ENCODE measurements around the gene ACCSL.

Gene ACCSL

DNA sequence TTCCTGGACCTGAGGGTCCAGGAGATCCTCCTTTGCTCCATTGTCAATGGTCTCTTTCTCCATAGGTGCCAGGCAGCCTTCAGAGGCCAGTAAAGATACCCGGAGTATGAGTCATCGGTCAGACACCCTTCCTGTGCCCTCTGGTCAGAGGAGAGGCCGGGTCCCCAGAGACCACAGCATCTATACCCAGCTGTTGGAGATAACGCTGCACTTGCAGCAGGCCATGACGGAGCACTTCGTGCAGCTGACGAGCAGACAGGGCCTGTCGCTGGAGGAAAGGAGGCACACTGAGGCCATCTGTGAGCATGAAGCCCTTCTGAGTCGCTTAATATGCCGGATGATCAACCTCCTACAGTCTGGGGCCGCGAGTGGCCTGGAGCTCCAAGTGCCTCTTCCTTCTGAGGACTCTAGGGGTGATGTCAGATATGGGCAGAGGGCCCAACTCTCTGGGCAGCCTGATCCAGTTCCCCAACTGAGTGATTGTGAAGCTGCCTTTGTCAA, at the start of gene ACCSL:
Gene ACCSL, plus strand, starts transcription at position 51 of the 501 bp plus-strand sequence. Its CDS starts 56 bp downstream, at position 107.
- H3K4me3 ChIP-seq (ENCODE audit: low read depth in 1 of 2, low read length in 2 of 2) = no peak within 1 kb of the TSS
- H3K9me3 ChIP-seq (ENCODE audit: control insufficient read depth in 1 of 2, low read length in 2 of 2) = no peaks in the 10 kb centered on the region
- H3K27me3 ChIP-seq (ENCODE audit: low read depth, low read length) = no peaks in the 10 kb centered on the region
- no peaks in the 10 kb centered on the region for H3K4me1 ChIP-seq (ENCODE audit: control insufficient read depth in 1 of 2, insufficient read depth in 2 of 2, low read length in 2 of 2)
- no peaks in the 10 kb centered on the region for H3K36me3 ChIP-seq (ENCODE audit: control insufficient read depth in 1 of 2, insufficient read depth in 2 of 2, low read length in 2 of 2)
- H3K27ac ChIP-seq (ENCODE audit: low read length) = no peak within 1 kb of the TSS

- Histone ChIP-seq H3K36me3 (ENCODE audit: control insufficient read depth in 1 of 2, insufficient read depth in 2 of 2, low read length in 2 of 2) (no peaks in the 10 kb centered on the region), H3K4me1 (ENCODE audit: control insufficient read depth in 1 of 2, insufficient read depth in 2 of 2, low read length in 2 of 2) (peaks cover 0 to 5% of the 10 kb centered on the region in 2 donors), H3K27me3 (ENCODE audit: low read depth, low read length) (no peaks in the 10 kb centered on the region), H3K9me3 (ENCODE audit: control insufficient read depth in 1 of 2, low read length in 2 of 2) (no peaks in the 10 kb centered on the region), H3K4me3 (ENCODE audit: low read depth in 1 of 2, low read length in 2 of 2) (no peak overlapping the region), H3K27ac (ENCODE audit: low read length) (no peak overlapping the region)
These were observed 49.5 kb upstream of the ACCSL start for GRCh38 chr11:43998308-43998707.

- Histone ChIP-seq H3K9me3 (ENCODE audit: control insufficient read depth in 1 of 2, low read length in 2 of 2) (no peaks in the 10 kb centered on the region), H3K27me3 (ENCODE audit: low read depth, low read length) (no peaks in the 10 kb centered on the region), H3K4me3 (ENCODE audit: low read depth in 1 of 2, low read length in 2 of 2) (no peak overlapping the region), H3K36me3 (ENCODE audit: control insufficient read depth in 1 of 2, insufficient read depth in 2 of 2, low read length in 2 of 2) (no peaks in the 10 kb centered on the region), H3K27ac (ENCODE audit: low read length) (no peak overlapping the region), H3K4me1 (ENCODE audit: control insufficient read depth in 1 of 2, insufficient read depth in 2 of 2, low read length in 2 of 2) (no peaks in the 10 kb centered on the region)
These were observed 47.0 kb upstream of the ACCSL start for GRCh38 chr11:44000731-44001130.

GRCh38 chr11:44002191-44003093, 45.3 kb upstream of the ACCSL start:
- no peak overlapping the region for H3K4me3 ChIP-seq (ENCODE audit: low read depth in 1 of 2, low read length in 2 of 2)
- H3K36me3 ChIP-seq (ENCODE audit: control insufficient read depth in 1 of 2, insufficient read depth in 2 of 2, low read length in 2 of 2) = no peaks in the 10 kb centered on the region
- no peaks in the 10 kb centered on the region for H3K27me3 ChIP-seq (ENCODE audit: low read depth, low read length)
- H3K27ac ChIP-seq (ENCODE audit: low read length) = no peak overlapping the region
- H3K4me1 ChIP-seq (ENCODE audit: control insufficient read depth in 1 of 2, insufficient read depth in 2 of 2, low read length in 2 of 2) = no peaks in the 10 kb centered on the region
- no peaks in the 10 kb centered on the region for H3K9me3 ChIP-seq (ENCODE audit: control insufficient read depth in 1 of 2, low read length in 2 of 2)

DNA sequence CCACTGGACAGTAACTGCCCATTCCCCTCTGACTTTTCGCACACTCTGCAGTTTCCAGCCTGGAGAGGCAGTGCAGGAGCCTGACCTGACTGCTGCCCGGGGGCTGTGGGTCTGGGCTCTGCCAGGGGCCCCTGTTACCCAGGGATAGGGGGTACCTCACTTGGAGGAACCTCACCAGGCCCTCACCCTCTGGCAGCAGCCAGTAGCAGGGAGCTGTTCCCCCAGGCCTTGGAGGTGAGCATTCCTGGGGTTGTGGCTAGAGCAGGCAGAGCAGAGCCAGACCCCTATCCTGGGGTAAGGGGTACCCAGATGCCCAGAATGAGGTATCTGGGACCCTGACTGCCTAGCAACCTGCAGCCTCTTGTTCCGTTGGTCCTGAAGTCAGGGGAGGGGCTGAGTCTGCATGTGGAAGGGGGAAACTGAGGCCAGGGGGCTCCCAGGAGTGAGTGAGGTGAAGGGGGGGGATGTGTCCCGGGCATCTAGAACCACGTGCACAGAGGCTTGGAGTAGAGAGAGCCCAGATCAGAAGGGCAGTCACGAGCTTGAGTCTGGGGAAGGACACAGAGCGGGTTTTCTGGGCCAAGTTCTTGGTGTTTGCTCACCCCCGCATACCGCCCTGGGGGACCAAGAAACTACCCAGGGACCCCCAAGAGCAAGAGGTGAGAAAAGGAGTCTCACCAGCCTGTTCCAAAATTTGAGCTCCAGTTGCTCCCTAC, 43.9 kb upstream of the ACCSL start:
- no peaks in the 10 kb centered on the region for H3K4me1 ChIP-seq (ENCODE audit: control insufficient read depth in 1 of 2, insufficient read depth in 2 of 2, low read length in 2 of 2)
- no peaks in the 10 kb centered on the region for H3K9me3 ChIP-seq (ENCODE audit: control insufficient read depth in 1 of 2, low read length in 2 of 2)
- no peak overlapping the region for H3K4me3 ChIP-seq (ENCODE audit: low read depth in 1 of 2, low read length in 2 of 2)
- H3K27me3 ChIP-seq (ENCODE audit: low read depth, low read length) = no peaks in the 10 kb centered on the region
- H3K36me3 ChIP-seq (ENCODE audit: control insufficient read depth in 1 of 2, insufficient read depth in 2 of 2, low read length in 2 of 2) = no peaks in the 10 kb centered on the region
- H3K27ac ChIP-seq (ENCODE audit: low read length) = no peak overlapping the region

- no peaks in the 10 kb centered on the region for H3K9me3 ChIP-seq (ENCODE audit: control insufficient read depth in 1 of 2, low read length in 2 of 2)
- H3K36me3 ChIP-seq (ENCODE audit: control insufficient read depth in 1 of 2, insufficient read depth in 2 of 2, low read length in 2 of 2) = no peaks in the 10 kb centered on the region
These were observed 43.2 kb upstream of the ACCSL start for GRCh38 chr11:44004452-44005062.

GRCh38 chr11:44005063-44005701, 42.6 kb upstream of the ACCSL start:
- Histone ChIP-seq H3K27me3 (ENCODE audit: low read depth, low read length) (no peaks in the 10 kb centered on the region), H3K9me3 (ENCODE audit: control insufficient read depth in 1 of 2, low read length in 2 of 2) (no peaks in the 10 kb centered on the region), H3K4me3 (ENCODE audit: low read depth in 1 of 2, low read length in 2 of 2) (no peak overlapping the region), H3K27ac (ENCODE audit: low read length) (no peak overlapping the region), H3K36me3 (ENCODE audit: control insufficient read depth in 1 of 2, insufficient read depth in 2 of 2, low read length in 2 of 2) (no peaks in the 10 kb centered on the region), H3K4me1 (ENCODE audit: control insufficient read depth in 1 of 2, insufficient read depth in 2 of 2, low read length in 2 of 2) (no peaks in the 10 kb centered on the region)

More at GRCh38 chr11:44004452-44005062, 43.2 kb upstream of the ACCSL start:
- no peak overlapping the region for H3K27ac ChIP-seq (ENCODE audit: low read length)
- H3K27me3 ChIP-seq (ENCODE audit: low read depth, low read length) = no peaks in the 10 kb centered on the region
- H3K4me1 ChIP-seq (ENCODE audit: control insufficient read depth in 1 of 2, insufficient read depth in 2 of 2, low read length in 2 of 2) = no peaks in the 10 kb centered on the region
- H3K4me3 ChIP-seq (ENCODE audit: low read depth in 1 of 2, low read length in 2 of 2) = no peak overlapping the region

DNA sequence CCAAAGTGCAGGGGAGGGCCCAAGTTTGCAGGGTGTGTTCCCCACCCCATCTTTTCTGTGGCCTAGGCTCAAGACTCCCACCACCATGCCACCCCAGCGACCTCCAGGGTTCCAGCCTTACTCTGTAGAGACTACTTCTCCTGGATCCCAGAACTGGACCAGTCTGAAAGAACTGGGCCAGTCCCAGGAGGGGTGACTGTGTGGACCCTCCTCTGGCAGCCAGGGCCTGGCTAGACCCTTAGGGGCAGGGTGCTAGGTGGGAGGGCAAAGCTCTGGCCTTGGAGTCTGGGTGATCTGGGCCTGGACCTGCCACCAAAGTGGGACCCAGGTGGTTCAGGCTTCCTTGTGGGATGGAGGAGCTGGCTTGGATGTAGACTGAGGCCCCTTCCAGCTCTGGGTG, 41.8 kb upstream of the ACCSL start:
- no peak overlapping the region for H3K27ac ChIP-seq (ENCODE audit: low read length)
- H3K4me1 ChIP-seq (ENCODE audit: control insufficient read depth in 1 of 2, insufficient read depth in 2 of 2, low read length in 2 of 2) = no peaks in the 10 kb centered on the region

DNA sequence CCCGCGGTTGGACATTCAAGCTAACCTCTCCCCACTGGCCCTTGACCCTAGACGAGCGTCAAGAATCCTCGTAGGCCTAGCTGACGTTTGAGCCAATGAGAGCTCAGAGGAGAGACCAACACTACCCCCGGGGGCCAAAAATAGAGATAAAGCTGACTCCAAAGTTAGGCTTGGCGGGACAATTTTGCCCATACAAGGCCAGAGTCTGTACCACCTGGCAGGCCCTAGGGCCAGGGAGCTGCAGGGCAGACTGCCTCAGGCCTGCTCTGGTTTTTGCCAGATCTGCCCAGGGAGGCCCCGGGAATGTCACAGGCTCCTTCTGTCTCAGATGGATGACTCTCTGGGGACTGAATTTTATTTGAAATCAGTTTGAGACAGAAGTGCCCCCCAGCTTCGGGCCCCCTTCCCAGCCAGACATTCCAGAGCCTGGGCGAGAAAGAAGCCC, 40.8 kb upstream of the ACCSL start:
- Histone ChIP-seq H3K27ac (ENCODE audit: low read length) (no peak overlapping the region), H3K36me3 (ENCODE audit: control insufficient read depth in 1 of 2, insufficient read depth in 2 of 2, low read length in 2 of 2) (no peaks in the 10 kb centered on the region), H3K4me1 (ENCODE audit: control insufficient read depth in 1 of 2, insufficient read depth in 2 of 2, low read length in 2 of 2) (no peaks in the 10 kb centered on the region)

More for the DNA sequence above, 41.8 kb upstream of the ACCSL start:
- H3K27me3 ChIP-seq (ENCODE audit: low read depth, low read length) = no peaks in the 10 kb centered on the region
- no peak overlapping the region for H3K4me3 ChIP-seq (ENCODE audit: low read depth in 1 of 2, low read length in 2 of 2)
- H3K36me3 ChIP-seq (ENCODE audit: control insufficient read depth in 1 of 2, insufficient read depth in 2 of 2, low read length in 2 of 2) = no peaks in the 10 kb centered on the region
- no peaks in the 10 kb centered on the region for H3K9me3 ChIP-seq (ENCODE audit: control insufficient read depth in 1 of 2, low read length in 2 of 2)

DNA sequence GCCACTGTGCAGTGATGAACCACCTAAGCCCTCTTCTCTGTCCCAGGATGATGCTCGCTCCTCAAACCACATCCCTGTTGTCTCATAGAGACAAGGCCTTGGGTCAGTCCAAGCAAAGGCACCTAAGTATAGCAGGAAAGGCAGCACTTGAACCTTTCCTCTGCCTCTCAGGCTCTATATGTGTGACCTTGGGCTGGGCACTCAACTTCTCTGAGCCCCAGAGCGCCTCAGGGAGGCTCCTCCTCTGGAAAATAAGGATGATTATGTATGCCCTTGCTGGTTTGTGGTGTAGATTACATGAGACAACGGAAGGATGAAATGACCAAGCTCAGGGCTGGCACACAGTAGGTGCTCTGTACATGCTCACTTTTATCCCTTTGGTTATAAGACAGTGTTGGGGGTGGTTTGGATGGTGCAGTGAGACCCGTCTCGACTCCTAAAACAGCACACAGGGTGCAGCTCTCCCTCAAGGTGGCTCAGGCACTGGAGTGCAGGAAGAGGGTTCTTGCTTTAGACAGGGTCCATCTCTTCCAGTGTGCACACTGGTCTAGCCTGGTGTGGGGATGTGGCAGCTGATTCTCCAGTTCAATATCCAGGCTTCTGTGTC, 40.2 kb upstream of the ACCSL start:
- Histone ChIP-seq H3K9me3 (ENCODE audit: control insufficient read depth in 1 of 2, low read length in 2 of 2) (no peaks in the 10 kb centered on the region), H3K36me3 (ENCODE audit: control insufficient read depth in 1 of 2, insufficient read depth in 2 of 2, low read length in 2 of 2) (no peaks in the 10 kb centered on the region), H3K4me3 (ENCODE audit: low read depth in 1 of 2, low read length in 2 of 2) (no peak overlapping the region), H3K27me3 (ENCODE audit: low read depth, low read length) (no peaks in the 10 kb centered on the region), H3K4me1 (ENCODE audit: control insufficient read depth in 1 of 2, insufficient read depth in 2 of 2, low read length in 2 of 2) (no peaks in the 10 kb centered on the region), H3K27ac (ENCODE audit: low read length) (no peak overlapping the region)

More for the DNA sequence above, 40.8 kb upstream of the ACCSL start:
- no peak overlapping the region for H3K4me3 ChIP-seq (ENCODE audit: low read depth in 1 of 2, low read length in 2 of 2)
- no peaks in the 10 kb centered on the region for H3K9me3 ChIP-seq (ENCODE audit: control insufficient read depth in 1 of 2, low read length in 2 of 2)
- H3K27me3 ChIP-seq (ENCODE audit: low read depth, low read length) = no peaks in the 10 kb centered on the region
